Measurements from ENCODE around the gene RHBDL1.

DNA sequence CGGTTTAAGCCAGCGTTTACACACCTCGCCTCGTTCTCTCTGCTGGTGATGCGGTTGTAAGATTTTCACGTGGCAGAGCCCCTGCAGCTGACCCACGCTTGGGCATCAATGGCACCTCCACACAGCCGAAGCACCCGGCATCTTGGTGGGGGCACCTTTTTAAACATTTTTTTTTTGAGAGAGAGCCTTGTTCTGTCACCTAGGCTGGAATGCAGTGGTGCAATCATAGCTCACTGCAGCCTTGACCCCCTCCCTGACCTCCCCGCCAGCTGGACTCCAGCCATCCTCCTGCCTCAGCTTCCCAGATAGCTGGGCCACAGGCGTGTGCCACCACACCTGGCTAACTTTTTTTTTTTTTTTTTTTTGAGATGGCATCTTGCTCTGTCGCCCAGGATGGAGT, 21.4 kb upstream of the RHBDL1 start:
- TF ChIP-seq, protein P1, sequence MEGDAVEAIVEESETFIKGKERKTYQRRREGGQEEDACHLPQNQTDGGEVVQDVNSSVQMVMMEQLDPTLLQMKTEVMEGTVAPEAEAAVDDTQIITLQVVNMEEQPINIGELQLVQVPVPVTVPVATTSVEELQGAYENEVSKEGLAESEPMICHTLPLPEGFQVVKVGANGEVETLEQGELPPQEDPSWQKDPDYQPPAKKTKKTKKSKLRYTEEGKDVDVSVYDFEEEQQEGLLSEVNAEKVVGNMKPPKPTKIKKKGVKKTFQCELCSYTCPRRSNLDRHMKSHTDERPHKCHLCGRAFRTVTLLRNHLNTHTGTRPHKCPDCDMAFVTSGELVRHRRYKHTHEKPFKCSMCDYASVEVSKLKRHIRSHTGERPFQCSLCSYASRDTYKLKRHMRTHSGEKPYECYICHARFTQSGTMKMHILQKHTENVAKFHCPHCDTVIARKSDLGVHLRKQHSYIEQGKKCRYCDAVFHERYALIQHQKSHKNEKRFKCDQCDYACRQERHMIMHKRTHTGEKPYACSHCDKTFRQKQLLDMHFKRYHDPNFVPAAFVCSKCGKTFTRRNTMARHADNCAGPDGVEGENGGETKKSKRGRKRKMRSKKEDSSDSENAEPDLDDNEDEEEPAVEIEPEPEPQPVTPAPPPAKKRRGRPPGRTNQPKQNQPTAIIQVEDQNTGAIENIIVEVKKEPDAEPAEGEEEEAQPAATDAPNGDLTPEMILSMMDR (conservative IDR thresholded peaks at IDR 0.05; ENCODE audit: low read depth, low read length) = no peak
- TF ChIP-seq EZH2 (IDR thresholded peaks at IDR 0.05; ENCODE audit: low read length, unreplicated experiment) (no peak), EZH2phosphoT487 (IDR thresholded peaks at IDR 0.05; ENCODE audit: borderline replicate concordance, low read length) (no peak)

Measured in PC-3 (cell line).